Activated effector memory CD4-positive, alpha-beta T cell treated with Interleukin-2 at 50 U/mL for 16 hours (primary cell): ENCODE data around the gene ARHGAP44.

Experiments
- DNase-seq: peaks from one replicate; pipeline ENCODE4 v3.0.0-alpha.2; 2020

ARHGAP44 gene, protein sequence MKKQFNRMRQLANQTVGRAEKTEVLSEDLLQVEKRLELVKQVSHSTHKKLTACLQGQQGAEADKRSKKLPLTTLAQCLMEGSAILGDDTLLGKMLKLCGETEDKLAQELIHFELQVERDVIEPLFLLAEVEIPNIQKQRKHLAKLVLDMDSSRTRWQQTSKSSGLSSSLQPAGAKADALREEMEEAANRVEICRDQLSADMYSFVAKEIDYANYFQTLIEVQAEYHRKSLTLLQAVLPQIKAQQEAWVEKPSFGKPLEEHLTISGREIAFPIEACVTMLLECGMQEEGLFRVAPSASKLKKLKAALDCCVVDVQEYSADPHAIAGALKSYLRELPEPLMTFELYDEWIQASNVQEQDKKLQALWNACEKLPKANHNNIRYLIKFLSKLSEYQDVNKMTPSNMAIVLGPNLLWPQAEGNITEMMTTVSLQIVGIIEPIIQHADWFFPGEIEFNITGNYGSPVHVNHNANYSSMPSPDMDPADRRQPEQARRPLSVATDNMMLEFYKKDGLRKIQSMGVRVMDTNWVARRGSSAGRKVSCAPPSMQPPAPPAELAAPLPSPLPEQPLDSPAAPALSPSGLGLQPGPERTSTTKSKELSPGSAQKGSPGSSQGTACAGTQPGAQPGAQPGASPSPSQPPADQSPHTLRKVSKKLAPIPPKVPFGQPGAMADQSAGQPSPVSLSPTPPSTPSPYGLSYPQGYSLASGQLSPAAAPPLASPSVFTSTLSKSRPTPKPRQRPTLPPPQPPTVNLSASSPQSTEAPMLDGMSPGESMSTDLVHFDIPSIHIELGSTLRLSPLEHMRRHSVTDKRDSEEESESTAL

GRCh38 chr17:12789481-12790248 lies at the start of gene ARHGAP44:
ARHGAP44 (plus strand) TSS chr17:12789498; CDS start chr17:12789839, 341 bp downstream.
- no peak for DNase-seq

DNA sequence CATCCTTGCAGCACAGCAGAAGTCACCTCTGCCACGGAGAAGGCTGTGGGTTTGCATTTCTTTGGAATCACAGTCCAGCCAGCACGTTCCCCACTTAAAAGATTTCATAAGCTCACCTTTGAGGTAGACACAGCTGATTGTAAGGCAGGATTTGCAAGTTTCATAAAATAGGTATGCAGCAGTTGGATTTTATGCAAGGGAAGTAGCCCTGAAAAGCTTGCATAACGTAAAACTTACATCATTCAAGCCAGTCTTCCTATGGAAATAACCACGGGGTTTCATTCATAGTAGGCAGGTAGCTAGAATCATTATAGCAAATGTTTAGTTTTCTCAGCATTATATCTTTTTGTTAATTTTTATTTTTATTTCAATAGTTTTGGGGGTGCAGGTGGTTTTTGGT lies 49.8 kb upstream of the ARHGAP44 start:
- no peak for DNase-seq

- DNase-seq, result no peak
Observed at GRCh38 chr17:12743046-12743445, 46.3 kb upstream of the ARHGAP44 start.

DNA sequence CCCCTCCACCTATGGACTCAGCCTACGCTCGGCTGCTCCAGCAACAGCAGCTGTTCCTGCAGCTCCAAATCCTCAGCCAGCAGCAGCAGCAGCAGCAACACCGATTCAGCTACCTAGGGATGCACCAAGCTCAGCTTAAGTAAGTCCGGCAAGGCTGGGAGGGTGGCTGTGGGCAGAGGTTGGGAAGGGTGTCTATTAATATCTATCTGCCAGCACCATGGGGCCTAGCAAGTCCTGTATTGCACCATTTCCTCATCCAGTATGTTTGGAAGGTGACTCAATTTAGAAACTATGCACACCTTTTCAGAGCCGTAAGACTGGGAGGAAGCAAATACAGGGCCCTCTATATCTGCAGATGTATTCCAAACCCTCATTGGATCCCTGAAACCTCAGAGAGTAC lies 45.0 kb upstream of the ARHGAP44 start:
- no peak for DNase-seq

- no peak for DNase-seq
Observed at GRCh38 chr17:12744786-12745185, 44.5 kb upstream of the ARHGAP44 start.

- no peak for DNase-seq
Observed at GRCh38 chr17:12745486-12745885, 43.8 kb upstream of the ARHGAP44 start.

GRCh38 chr17:12756786-12757185 lies 32.5 kb upstream of the ARHGAP44 start:
- no peak for DNase-seq

- no peak for DNase-seq
Observed at GRCh38 chr17:12759090-12759489, 30.2 kb upstream of the ARHGAP44 start.

DNA sequence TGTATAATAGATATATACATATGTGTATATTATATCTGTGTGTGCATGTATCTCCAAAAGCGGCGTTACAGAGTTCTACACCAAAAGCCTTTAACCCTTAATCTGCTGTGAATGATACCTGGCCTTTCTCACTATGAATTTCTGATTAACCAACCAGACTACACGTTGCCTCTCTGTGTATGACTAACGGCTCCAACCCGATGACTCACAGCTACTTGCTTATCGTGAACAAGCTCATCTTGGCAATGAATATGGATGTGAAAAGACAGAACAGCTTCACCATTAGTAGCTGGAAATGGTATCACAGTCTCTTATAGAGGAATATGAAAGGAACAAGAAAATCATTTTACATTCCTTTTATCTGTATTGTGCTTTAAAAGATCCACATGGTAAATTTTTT lies 23.8 kb upstream of the ARHGAP44 start:
- no peak for DNase-seq

GRCh38 chr17:12768255-12768654 lies 21.0 kb upstream of the ARHGAP44 start:
- no peak for DNase-seq

- no peak for DNase-seq
Observed at GRCh38 chr17:12769981-12770380, 19.3 kb upstream of the ARHGAP44 start.

DNA sequence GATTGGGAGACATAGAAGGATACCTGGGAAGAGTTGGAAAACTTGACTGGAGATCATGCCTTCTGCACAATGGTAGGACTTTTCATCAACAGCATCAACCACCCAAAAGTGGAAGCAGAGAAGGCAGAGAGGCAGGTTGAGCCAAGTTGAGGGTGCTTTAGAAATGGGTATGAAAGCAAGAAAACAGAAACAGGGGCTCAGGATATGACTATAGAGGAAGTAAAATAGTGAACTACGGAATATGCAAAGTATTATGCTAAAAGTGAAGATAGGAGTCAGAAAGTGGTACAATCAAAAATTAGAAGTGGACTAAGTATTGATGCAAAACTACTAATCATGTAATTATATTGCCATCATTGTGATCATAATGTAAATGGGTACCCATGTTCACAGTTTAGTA lies 16.1 kb upstream of the ARHGAP44 start:
- no peak for DNase-seq

DNA sequence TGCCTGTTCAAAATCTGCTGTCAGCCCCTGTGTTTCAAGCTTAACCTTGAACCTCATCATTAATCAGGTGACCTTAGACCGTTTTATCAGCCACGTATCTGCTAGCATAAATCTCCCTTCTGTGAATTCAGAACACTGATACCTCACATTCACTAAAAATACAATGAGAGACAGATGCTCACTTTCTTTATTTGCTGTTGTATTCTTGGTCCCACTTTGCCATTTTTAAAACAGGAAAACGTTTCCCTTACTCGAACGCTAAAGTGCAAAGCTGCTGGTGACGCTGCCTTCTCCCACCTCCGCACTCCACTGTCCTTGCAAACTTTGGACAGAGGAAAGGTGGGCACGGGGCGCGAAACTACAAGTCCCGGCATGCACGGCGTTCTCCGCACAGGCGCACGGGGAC lies 220 bp upstream of the ARHGAP44 start:
- DNase-seq, result no peak

DNA sequence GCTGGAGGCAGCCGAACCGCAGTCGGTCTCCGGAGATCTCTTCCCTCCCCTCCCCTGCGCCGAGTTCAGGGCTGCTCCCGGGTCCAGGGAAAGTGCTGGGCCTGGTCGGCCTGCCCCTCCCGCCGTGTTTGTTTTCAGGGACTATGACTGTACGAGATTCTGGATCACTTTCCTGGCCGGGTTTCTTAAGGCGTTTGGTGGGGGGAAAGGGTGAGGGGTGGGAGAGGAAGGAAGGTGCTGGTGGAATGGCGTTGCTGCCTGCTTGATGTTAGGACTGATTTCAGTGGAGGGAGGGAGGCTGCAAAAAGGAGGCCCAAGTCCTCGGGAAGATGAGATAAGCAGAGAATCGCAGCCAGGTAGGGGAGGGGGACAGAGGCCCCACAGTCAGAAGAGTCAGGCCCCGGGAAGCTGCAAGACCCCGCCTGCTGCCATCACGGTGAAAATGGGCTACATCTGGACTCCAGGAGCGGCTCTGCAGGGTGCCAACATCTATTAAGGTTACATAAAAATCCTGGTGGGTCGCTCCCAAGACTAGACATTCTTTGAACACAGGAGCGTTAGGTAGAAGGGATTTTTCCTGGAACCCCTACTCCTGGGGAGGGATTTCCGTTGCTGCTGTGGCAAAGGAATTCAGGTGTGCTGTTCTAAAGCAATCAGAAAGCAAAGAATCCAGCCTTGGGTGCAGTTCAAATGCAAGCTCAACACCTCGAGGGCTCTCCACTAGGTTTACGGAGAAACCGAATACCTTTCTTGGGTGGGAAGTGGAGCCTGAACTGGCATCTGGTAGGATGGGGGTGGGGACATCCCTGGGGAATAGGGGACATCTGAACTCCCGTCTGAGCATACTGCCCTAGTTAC lies 1.2 kb downstream of the ARHGAP44 start:
- no peak for DNase-seq

GRCh38 chr17:12794919-12795532 lies 5.7 kb downstream of the ARHGAP44 start:
- no peak for DNase-seq

GRCh38 chr17:12800855-12801365 lies 11.6 kb downstream of the ARHGAP44 start:
- no peak for DNase-seq

DNA sequence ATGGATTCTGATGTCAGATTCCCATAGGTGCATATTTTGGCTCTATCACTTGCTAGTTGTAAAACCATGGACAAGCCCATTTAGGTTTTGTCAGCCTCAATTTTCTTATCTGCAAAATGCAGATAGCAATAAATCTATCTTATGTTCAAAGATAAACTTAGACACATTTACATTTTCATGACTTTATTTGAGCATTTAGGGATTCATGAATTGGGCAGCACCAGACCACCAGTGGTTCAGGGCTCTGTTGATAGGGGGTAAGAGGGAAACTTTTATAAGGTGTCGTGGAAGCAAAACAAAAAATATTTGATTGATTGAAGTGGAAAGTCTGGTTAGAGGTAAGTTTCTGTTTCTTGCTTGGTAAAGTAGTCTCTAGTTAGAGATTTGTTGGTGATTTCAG lies 17.3 kb downstream of the ARHGAP44 start:
- no peak for DNase-seq

DNA sequence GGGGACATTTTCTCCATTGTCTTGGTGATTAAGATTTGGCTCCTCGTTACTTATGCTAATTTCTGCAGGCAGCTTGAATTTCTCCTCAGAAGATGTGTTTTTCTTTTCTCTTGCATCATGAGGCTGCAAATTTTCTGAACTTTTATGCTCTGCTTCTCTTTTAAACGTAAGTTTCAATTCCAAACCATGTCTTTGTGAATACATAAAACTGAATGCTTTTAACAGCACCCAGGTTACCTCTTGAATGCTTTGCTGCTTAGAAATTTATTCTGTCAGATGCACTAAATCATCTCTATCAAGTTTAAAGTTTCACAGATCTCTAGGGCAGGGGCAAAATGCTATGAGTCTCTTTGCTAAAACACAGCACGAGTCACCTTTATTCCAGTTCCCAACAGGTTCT lies 19.4 kb downstream of the ARHGAP44 start:
- no peak for DNase-seq

- DNase-seq, result no peak
Observed at GRCh38 chr17:12812877-12813276, 23.6 kb downstream of the ARHGAP44 start.

DNA sequence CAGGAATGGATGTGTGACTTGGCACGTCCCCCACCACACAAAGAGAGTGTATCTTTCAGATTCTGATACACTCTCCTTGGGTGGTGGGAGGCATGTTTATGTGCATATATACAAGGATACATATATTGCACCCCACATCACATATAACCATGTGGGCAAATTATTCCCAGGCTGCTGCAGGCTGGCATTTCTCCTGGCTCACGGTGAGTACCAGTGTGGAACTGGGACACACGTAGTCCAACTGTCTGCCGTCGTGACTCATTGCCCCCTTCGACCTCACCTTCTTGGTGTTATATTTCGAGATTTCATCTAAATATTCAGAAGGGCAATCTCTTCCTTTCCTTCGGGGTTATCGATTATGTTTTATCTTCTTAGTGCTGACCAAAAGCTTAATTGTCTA lies 24.4 kb downstream of the ARHGAP44 start:
- DNase-seq, result no peak

- DNase-seq, result no peak
Observed at GRCh38 chr17:12814718-12815117, 25.4 kb downstream of the ARHGAP44 start.
